RWPE2 (cell line): Measurements from ENCODE around the gene IGSF21.

Experiments used
- ATAC-seq: fragments of 200-7000 bp; cut with Tn5 transposase; 3 replicates; pipeline ENCODE4 v1.9.1; 2021; ENCODE audit warnings: low read depth
- DNase-seq: peaks from one replicate; pipeline ENCODE4 v3.0.0-alpha.2; 2020; ENCODE audit warnings: low spot score
- H3K27ac ChIP-seq: fragments of 450-650 bp; 2 replicates; pipeline ENCODE4 v1.5.1; 2017; ENCODE audit warnings: mild to moderate bottlenecking; ENCODE audit not compliant: poor library complexity, severe bottlenecking
- H3K27me3 ChIP-seq: fragments of 250-450 bp; sonication (Bioruptor Pico); 2 replicates; pipeline ENCODE4 v1.5.1; 2021; ENCODE audit warnings: mild to moderate bottlenecking, moderate library complexity; ENCODE audit not compliant: insufficient read depth, poor library complexity, severe bottlenecking
- H3K36me3 ChIP-seq: fragments of 250-450 bp; sonication (Bioruptor Pico); 2 replicates; pipeline ENCODE4 v1.5.1; 2020; ENCODE audit warnings: low read depth, mild to moderate bottlenecking, moderate library complexity
- H3K4me1 ChIP-seq: fragments of 250-450 bp; sonication (Bioruptor Pico); 2 replicates; pipeline ENCODE4 v1.5.1; 2021; ENCODE audit warnings: mild to moderate bottlenecking, moderate library complexity; ENCODE audit not compliant: insufficient read depth, poor library complexity, severe bottlenecking
- H3K4me3 ChIP-seq: fragments of 250-450 bp; sonication (Bioruptor Pico); 2 replicates; pipeline ENCODE4 v1.5.1; 2021; ENCODE audit warnings: mild to moderate bottlenecking, moderate library complexity; ENCODE audit not compliant: severe bottlenecking
- H3K9me3 ChIP-seq: fragments of 250-450 bp; sonication (Bioruptor Pico); 2 replicates; pipeline ENCODE4 v1.5.1; 2021; ENCODE audit warnings: mild to moderate bottlenecking, moderate library complexity; ENCODE audit not compliant: severe bottlenecking
- TF ChIP-seq, protein P1 (sequence below): fragments of 450-650 bp; IDR thresholded peaks from one replicate; pipeline ENCODE4 v1.5.1; 2017; ENCODE audit warnings: mild to moderate bottlenecking, moderate library complexity; ENCODE audit not compliant: poor library complexity, severe bottlenecking

The IGSF21 gene

DNA sequence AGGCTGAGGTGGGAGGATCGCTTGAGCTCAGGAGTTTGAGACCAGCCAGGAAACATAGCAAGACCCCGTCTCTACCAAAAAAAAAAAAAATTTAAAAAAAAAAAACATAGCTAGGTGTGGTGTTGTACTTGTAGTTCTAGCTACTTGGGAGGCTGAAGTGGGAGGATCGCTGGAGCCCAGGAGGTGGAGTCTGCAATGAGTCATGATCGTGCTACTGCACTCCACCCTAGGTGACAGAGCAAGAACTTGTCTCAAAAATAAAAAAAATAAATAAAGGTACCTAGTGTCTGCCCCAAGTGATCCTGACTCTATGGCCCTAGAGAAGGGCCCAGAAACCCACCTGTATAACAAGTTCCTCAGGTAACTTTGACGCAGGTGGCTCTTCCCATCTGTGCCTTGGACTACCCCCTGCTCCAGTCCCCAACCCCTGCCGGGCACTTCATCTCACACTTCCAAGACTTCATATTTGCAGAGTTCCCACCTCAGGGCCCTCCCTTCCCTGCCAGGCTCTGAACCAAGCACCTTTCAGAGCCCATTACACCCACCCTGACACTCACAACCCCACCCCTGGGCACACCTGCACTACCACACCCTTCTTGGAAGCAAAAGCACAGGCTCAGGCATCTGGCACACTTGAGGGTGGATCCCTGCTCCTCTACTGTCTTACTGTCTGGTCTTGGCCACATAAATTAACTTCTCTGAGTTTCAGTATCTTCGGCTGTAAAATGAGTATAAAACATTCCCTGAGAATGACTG, 292.9 kb downstream of the IGSF21 start:
- Histone ChIP-seq H3K36me3 (no peaks in the 10 kb centered on the region), H3K27me3 (peaks cover 32% of the 10 kb centered on the region), H3K4me3 (no peak overlapping the region), H3K27ac (no peak overlapping the region), H3K4me1 (no peaks in the 10 kb centered on the region), H3K9me3 (no peaks in the 10 kb centered on the region)
- ATAC-seq: no peak
- no peak for DNase-seq
- TF ChIP-seq, protein P1, sequence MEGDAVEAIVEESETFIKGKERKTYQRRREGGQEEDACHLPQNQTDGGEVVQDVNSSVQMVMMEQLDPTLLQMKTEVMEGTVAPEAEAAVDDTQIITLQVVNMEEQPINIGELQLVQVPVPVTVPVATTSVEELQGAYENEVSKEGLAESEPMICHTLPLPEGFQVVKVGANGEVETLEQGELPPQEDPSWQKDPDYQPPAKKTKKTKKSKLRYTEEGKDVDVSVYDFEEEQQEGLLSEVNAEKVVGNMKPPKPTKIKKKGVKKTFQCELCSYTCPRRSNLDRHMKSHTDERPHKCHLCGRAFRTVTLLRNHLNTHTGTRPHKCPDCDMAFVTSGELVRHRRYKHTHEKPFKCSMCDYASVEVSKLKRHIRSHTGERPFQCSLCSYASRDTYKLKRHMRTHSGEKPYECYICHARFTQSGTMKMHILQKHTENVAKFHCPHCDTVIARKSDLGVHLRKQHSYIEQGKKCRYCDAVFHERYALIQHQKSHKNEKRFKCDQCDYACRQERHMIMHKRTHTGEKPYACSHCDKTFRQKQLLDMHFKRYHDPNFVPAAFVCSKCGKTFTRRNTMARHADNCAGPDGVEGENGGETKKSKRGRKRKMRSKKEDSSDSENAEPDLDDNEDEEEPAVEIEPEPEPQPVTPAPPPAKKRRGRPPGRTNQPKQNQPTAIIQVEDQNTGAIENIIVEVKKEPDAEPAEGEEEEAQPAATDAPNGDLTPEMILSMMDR: no peak

DNA sequence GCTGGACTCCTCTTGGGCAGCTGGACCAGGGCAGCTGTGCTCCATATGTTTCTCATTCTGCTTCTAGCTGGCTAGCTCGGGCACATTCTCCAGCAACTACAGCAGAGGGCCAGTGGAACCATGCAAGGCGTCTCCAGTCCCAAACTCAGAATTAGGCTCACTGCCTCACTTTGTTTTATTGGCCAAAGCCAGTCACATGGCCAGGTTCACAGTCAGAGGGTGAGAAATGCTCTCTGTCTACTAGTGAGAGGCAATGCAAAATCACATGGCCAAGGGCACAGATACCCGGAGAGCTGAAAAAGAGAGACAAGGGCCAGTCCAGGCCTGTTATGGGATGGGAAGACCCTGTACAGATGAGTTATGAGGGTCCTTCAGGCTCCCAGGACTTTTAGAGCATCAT, 294.3 kb downstream of the IGSF21 start:
- no peak overlapping the region for H3K27ac ChIP-seq
- no peaks in the 10 kb centered on the region for H3K9me3 ChIP-seq
- TF ChIP-seq, protein P1: no peak
- ATAC-seq (no peak), DNase-seq (no peak)
- H3K36me3 ChIP-seq: no peaks in the 10 kb centered on the region
- H3K4me1 ChIP-seq: no peaks in the 10 kb centered on the region
- peaks cover 26% of the 10 kb centered on the region for H3K27me3 ChIP-seq
- no peak overlapping the region for H3K4me3 ChIP-seq

DNA sequence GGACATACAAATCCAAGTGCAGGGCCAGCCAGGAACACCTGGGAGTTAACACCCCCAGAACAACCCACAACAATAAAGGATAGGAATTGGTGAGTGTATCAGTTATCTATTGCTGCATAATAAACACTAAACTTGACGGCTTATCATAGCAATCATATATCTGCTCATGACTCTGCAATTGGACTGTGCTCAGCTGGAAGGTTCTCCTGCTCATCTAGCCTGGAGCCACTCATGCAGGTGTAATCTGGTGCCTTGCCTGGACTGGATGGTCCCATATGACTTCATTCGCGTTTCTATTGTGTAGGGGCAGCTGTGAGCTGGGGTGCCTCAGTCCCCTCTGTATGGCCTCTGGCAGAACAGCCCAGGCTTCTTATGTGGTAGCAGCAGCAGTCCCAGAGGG, 296.9 kb downstream of the IGSF21 start:
- Histone ChIP-seq H3K36me3 (no peaks in the 10 kb centered on the region), H3K9me3 (no peaks in the 10 kb centered on the region), H3K27me3 (peaks cover 8% of the 10 kb centered on the region), H3K4me3 (no peak overlapping the region), H3K4me1 (no peaks in the 10 kb centered on the region), H3K27ac (no peak overlapping the region)
- ATAC-seq (no peak), DNase-seq (no peak)
- TF ChIP-seq, protein P1: no peak

GRCh38 chr1:18407166-18408045, 299.8 kb downstream of the IGSF21 start:
- Histone ChIP-seq H3K27me3 (peaks cover 8% of the 10 kb centered on the region), H3K27ac (no peak overlapping the region), H3K36me3 (no peaks in the 10 kb centered on the region), H3K9me3 (no peaks in the 10 kb centered on the region), H3K4me1 (no peaks in the 10 kb centered on the region), H3K4me3 (no peak overlapping the region)
- DNase-seq (no peak), ATAC-seq (no peak)
- TF ChIP-seq, protein P1: no peak
